Activated T-cell treated with anti-CD3 and anti-CD28 coated beads, Interleukin-2, amount 50 U/mL, for 72 hours (primary cell): ENCODE measurements around the gene PPTC7. TPM values are rescaled to one million over a fixed set of nuclear protein-coding genes. Genes with fewer than 3 reads are reported as not detected.

Source experiments
- ATAC-seq, 2 donors: fragments of 150-1000 bp; cut with Tn5 transposase; replicated peaks in 1 of 2; 2 replicates each; pipeline ENCODE4 v1.10.0; 2021; ENCODE audit warnings: moderate library complexity in 2 of 2, mild to moderate bottlenecking in 1 of 2
- DNase-seq, 2 donors: peaks; one replicate each; pipeline ENCODE4 v3.0.0; 2021 to 2022; ENCODE audit warnings: mixed read lengths in 1 of 2
- H3K27ac Mint-ChIP-seq: one replicate; pipeline ENCODE4 v1.8.0; 2022; ENCODE audit warnings: mild to moderate bottlenecking, moderate library complexity, mixed read lengths
- H3K27me3 Mint-ChIP-seq: one replicate; pipeline ENCODE4 v1.8.0; 2022; ENCODE audit warnings: low read depth, mixed read lengths
- H3K36me3 Mint-ChIP-seq, 2 donors: one replicate each; pipeline ENCODE4 v1.8.0; 2022; ENCODE audit warnings: mixed read lengths in 2 of 2, mild to moderate bottlenecking in 1 of 2; ENCODE audit not compliant: insufficient read depth in 2 of 2
- H3K4me1 Mint-ChIP-seq: one replicate; pipeline ENCODE4 v1.8.0; 2022; ENCODE audit warnings: low read depth, mixed read lengths
- H3K4me3 Mint-ChIP-seq, 2 donors: one replicate each; pipeline ENCODE4 v1.8.0; 2022; ENCODE audit warnings: mild to moderate bottlenecking in 2 of 2, mixed read lengths in 2 of 2, moderate library complexity in 2 of 2
- H3K9me3 Mint-ChIP-seq, 2 donors: one replicate each; pipeline ENCODE4 v1.8.0; 2022; ENCODE audit warnings: mixed read lengths in 2 of 2
- total RNA-seq, 2 donors: library from RNA; stranded (reverse); gene quantifications; one replicate each; pipeline ENCODE4 v1.2.3, GENCODE V29; 2022

Gene PPTC7
- total RNA-seq, 2 donors from 2014 or later: 42.6 to 42.9 TPM

DNA sequence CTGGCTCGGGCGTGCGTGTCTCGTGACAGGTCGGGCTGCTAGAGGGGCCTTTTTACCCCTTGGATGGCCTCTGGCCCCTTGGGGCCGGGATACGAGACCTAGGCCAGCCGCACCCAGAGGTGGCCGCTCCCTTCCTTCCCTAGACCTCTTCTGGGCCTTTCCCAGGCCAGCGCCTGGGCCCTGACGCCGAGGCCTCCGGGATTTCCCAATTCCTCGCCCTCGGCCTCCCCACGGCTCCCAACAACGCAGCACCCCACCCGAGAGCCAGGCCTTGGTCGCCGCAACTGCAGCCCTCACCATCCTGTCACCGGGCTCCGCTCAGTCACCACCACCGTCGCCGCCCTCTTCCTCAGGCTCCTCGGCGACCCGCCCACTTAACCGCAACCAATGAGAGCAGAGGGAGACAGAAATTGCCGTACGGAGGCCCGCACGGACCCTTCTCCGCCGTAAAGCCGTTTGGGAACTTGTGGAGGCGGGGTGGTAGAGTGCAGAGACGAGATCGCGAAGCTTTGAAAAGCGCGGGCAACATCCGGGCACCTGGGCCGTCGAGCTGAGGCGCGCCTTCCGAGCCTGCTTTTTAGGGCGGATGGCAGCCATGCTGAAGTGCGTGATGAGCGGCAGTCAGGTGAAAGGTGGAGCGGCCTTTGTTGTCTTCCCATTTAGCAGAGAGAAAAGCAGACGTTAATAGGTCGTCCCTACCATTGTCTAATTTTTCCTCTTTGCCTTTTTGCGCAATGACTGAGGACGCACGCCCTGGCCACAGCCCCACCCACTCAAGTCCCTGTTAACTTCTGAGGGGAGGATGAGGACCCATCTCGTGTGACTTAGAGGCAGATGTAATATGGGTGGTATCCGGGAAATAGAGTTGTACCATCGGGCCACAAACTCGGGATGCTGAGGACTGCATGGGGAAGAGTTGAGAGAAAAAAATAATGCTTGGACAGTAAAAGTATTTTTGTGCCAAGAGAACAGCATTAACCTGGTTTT, 81.1 kb downstream of the PPTC7 start, which contains the start of the genes RAD9B and VPS29:
RAD9B (plus strand) TSS at position 580 of the 987 bp plus-strand sequence; CDS start at position 587, 7 bp downstream.
VPS29 (minus strand) TSS at position 360 of the 987 bp plus-strand sequence; CDS start at position 300, 60 bp downstream.
- peaks cover 31% of the 10 kb centered on the region for H3K4me1 Mint-ChIP-seq
- peaks cover 12% of the 10 kb centered on the region in 2 donors for H3K36me3 Mint-ChIP-seq
- no peaks in the 10 kb centered on the region for H3K27me3 Mint-ChIP-seq
- H3K4me3 Mint-ChIP-seq: peak within 1 kb of the TSS; percentile 94 to 96
- peak; percentile 99 for DNase-seq
- peak within 1 kb of the TSS; percentile 98 for H3K27ac Mint-ChIP-seq
- ATAC-seq: peak; percentile 98
- H3K9me3 Mint-ChIP-seq: peaks cover 0 to 1% of the 10 kb centered on the region in 2 donors

DNA sequence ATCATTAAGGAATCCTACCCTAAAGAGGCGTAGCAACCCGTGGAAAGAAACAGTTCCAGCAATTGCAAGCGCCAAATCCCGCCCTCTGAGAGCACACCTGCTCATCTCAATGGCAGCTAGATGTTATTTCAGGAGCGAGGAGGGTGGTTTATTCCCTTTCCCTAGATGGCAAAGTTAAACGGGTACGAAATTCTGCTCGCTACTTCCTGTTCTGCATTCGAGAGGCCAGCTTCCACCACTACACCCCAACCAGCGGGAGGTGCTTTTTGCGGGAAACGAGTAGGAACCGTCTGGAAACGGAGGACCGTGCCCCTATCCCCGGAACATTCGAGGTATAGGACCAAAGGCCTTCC, 81.7 kb downstream of the PPTC7 start:
- H3K9me3 Mint-ChIP-seq: peaks cover 0 to 1% of the 10 kb centered on the region in 2 donors
- H3K36me3 Mint-ChIP-seq: peaks cover 12% of the 10 kb centered on the region in 2 donors
- peak overlapping the region; percentile 98 for H3K27ac Mint-ChIP-seq

DNA sequence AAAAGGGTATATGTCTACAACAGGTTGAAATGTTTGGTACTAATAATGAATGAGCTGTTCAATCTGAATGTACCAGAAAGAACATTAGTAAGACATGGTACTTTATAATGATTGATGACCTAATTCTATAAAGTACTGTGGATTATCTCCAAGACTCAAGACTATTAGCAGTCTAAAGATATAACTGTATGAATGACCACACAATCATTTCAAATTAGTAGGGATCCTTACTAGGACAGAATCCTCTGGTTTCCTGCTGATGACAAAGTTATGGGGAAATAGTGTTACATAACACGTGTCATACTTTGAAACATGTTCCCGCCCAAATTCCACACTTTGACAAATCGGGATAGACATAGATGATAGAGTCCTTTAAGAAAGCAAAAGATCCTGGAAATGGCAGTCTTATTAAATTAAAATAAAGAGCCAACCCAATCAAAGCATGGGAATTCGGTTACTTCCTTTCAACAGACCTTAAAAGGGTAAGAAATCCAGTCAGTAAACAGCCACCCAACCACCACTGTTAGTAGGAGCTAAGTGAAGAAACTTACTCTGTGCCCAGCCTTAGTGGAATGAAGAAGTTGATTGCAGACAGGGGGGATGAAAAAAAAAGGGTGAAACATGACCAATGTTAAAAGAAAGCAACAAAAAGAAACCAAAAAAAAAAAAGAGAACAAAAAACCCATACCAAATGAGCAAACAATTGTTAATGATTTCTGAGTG, 84.0 kb downstream of the PPTC7 start:
- Mint-ChIP-seq H3K9me3 (peaks cover 0 to 1% of the 10 kb centered on the region in 2 donors), H3K4me3 (peak overlapping the region; percentile 59 to 77), H3K4me1 (peaks cover 31% of the 10 kb centered on the region), H3K36me3 (peaks cover 14 to 20% of the 10 kb centered on the region in 2 donors), H3K27me3 (no peaks in the 10 kb centered on the region), H3K27ac (peak overlapping the region; percentile 95)
- ATAC-seq (no peak), DNase-seq (no peak)

More for the DNA sequence above, 81.7 kb downstream of the PPTC7 start:
- Mint-ChIP-seq H3K27me3 (no peaks in the 10 kb centered on the region), H3K4me1 (peaks cover 31% of the 10 kb centered on the region), H3K4me3 (peak overlapping the region; percentile 94 to 96)
- DNase-seq (peak in 1 of 2 donors; percentile 36), ATAC-seq (peak; percentile 5 to 10)

Other genes starting within 250 kb of the PPTC7 start
- 10 to 100 TPM; 49.1 to 61.1 TPM for gene ANAPC7, start 179.6 kb downstream of the PPTC7 start, total RNA-seq
- gene ARPC3, start 133.0 kb downstream of the PPTC7 start, total RNA-seq: 100 to 1,000 TPM; 166 to 210 TPM
- 10 to 100 TPM; 42.3 to 43.4 TPM for gene GPN3, start 115.1 kb downstream of the PPTC7 start, total RNA-seq
- gene FAM216A, start 114.5 kb downstream of the PPTC7 start, total RNA-seq: 10 to 100 TPM; 17.5 to 23.4 TPM
- 100 to 1,000 TPM in 1 of 2 donors, 10 to 100 TPM in 1; 98.2 to 104 TPM for gene VPS29, start 81.2 kb downstream of the PPTC7 start, total RNA-seq
- gene RAD9B, start 81.0 kb downstream of the PPTC7 start, total RNA-seq: 1 to 10 TPM; 2.3 to 4.4 TPM
- gene TCTN1, start 30.8 kb upstream of the PPTC7 start, total RNA-seq: 1 to 10 TPM; 9.7 to 10.0 TPM
- 10 to 100 TPM; 10.5 to 12.8 TPM for gene HVCN1, start 105.8 kb upstream of the PPTC7 start, total RNA-seq
- 100 to 1,000 TPM; 302 to 332 TPM for gene PPP1CC, start 159.6 kb upstream of the PPTC7 start, total RNA-seq